Stimulated activated naive CD4-positive, alpha-beta T cell (primary cell): ENCODE measurements around the gene SEMG1.

ENCODE experiments used
- DNase-seq, 6 experiments: peaks; one replicate each; lab custom pipeline; 2025; lab: John Stamatoyannopoulos, UW

SEMG1 gene, protein sequence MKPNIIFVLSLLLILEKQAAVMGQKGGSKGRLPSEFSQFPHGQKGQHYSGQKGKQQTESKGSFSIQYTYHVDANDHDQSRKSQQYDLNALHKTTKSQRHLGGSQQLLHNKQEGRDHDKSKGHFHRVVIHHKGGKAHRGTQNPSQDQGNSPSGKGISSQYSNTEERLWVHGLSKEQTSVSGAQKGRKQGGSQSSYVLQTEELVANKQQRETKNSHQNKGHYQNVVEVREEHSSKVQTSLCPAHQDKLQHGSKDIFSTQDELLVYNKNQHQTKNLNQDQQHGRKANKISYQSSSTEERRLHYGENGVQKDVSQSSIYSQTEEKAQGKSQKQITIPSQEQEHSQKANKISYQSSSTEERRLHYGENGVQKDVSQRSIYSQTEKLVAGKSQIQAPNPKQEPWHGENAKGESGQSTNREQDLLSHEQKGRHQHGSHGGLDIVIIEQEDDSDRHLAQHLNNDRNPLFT

DNA sequence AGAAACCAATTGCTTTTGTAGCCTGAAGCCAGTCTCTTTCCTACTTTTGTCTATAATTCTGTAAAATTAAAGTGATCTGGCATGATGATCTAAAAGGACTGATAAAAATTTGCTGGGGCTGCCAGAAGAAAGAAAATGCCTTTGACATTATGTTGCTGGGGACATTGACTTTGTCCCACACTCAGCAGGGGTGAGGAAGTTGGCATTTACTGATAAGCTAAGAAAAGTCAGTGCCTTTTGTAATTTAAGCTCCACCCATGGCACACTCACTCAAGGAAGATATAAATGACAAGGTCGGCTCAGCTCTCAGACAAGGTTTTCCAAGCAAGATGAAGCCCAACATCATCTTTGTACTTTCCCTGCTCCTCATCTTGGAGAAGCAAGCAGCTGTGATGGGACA is at the start of gene SEMG1:
SEMG1 (plus strand) TSS at position 309 of the 400 bp plus-strand sequence; CDS start at position 330, 21 bp downstream.
- no peak for DNase-seq

DNA sequence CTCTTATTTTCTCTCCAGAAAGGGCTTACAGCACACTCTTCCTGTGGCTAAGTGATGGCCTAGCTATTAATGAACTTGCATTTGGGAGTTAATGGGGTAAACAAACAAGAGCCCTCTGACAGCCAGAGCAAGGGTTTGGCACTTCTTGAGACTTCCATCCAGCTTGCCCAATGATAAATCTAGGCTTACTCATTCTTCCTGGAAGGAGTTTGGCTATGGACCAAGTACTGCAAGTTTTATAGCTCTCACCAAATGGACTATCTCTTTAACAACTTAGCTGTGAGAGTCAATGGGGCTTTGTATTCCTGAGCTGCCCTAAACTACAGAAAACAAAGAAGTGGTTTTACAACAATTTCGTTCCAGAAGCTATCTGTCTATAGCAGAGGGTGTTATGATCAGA is 48.9 kb upstream of the SEMG1 start:
- no peak for DNase-seq

DNA sequence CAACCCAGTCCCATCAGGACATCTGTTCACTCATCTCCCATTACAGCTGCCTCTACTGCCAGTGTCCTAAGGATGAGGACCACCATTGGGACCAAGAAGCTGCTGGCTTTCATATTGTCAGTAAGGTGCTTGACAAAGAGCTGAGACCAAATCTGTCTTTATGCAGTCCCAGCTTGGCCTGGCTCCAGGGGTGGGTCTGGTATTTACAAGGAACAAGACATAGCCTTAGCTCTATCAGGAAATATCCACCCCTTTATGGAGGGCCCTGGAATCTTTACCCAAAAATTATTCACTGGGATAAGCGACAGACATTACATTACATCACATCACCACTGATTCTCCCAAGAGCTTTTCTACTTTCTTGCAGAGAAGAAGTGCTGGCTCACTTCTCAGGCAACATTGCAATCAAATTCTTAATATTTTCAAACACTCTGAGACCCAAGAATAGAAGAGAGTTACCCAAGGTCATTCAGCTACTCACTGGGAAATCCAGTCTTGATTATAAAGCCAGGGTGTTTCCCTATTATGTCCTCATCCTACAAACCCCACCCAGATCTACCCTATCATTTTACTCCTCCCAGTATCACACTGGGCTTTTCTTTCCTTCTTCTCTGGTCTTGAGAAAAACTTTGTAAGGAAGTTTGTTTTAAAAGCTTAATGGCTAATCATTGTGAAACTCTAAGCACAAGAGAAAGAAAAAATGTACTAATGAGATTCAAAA is 43.6 kb upstream of the SEMG1 start:
- no peak for DNase-seq

DNA sequence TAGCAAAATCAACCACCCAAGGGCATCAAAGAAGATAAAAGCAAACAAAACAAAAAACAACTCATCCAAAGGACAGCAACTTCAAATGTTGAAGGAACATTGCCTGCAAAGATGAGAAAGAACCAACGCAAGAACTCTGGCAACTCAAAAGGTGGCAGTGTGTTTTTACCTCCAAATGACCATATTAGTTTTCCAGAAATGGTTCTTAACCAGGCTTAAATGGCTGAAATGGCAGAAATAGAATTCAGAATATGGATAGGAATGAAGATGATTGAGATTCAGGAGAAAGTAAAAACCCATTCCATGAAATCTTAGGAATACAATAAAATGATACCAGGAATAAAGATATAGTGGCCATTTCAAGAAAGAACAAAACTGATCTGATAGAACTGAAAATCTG is 41.9 kb upstream of the SEMG1 start:
- no peak for DNase-seq

DNA sequence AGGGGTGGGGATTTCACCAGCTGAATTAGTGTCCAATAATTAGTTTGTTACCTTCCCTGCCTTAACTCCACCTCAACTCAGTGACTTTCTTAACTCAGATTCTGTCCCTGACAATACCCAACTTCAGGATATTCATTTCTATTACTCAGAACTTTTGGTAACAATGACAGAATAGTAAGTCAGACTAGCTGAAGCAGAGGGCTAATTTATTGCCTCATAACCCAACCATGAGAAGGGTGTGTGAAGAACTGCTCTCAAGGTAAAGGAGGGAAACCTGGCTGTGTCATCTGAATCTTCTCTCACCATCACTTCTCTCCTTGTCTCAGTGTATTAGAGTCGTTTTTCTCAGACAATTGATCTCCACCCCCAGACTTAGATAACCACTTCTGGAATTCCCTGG is 33.3 kb upstream of the SEMG1 start:
- no peak for DNase-seq

DNA sequence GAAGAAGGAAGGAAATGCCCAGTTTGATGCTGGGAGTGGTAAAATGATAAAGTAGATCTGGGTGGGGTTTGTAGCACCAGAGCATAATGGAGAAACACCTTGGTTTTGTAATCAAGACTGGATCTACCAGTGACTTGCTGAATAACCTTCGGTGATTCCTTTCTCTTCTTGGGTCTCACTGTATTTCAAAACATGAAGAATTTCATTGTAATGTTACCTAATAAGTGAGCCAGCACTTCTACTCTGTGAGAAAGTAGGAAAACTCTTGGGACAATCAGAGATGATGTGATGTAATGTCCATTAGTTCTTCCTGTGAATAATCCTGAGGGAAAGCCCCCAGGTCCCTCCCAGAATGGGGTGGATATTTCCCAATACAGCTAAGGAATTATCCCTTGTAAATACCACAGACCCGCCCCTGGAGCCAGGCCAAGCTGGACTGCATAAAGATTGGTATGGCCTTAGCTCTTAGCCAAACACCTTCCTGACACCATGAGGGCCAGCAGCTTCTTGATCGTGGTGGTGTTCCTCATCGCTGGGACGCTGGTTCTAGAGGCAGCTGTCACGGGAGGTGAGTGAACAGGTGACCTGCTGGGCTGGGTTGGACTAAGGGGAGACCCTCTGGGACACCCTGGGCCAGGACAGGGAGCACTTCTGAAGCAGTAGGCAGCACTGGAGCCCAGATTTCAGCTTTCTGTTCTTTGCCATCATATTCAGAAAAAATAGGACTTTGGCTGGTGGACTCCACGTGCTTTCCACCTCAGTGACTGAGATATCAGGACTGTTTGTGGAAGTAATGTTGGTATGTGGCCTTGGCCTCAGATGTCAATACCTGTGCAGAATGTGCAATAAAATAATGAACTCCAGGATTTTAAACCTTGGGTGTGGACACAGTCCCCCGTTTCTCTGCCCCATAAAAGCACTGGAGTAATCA is 32.1 kb upstream of the SEMG1 start, which contains the start of gene PI3:
PI3 (plus strand) TSS at position 469 of the 931 bp plus-strand sequence; CDS start at position 490, 21 bp downstream.
- no peak for DNase-seq

DNA sequence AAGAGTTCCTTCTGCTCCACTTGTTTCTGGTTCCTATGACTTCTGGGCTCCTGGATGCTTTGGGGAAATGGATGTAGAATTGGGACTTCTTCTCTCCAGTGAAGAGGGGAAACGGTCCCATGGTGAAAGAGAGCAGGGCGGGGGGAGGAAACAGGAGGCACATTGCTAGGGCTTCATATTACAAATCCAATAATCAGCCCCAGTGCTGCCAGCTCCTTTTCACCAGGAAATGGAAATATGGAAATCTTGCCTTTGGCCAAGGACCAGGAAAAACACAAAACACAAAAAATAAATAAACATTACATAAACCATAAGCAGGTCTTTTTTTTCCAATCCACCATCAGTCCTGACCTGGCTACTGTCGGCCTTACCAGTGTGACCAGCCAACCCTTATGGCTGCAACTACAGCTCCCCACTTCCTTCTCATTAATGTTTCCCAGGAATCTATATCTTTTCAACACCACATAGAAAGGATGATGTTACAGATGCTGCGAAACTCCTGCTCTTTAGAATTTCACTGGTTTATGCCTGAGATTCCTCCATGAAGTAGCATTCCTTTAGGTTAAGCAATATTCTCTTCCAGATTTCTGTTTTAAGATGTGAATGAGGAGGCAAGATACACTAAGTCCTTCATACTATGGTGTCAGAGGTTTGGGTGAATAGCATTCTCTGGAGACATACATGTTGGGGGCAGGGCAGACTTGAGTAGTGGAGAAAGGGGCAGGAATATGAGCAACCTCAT is 30.1 kb upstream of the SEMG1 start:
- no peak for DNase-seq

DNA sequence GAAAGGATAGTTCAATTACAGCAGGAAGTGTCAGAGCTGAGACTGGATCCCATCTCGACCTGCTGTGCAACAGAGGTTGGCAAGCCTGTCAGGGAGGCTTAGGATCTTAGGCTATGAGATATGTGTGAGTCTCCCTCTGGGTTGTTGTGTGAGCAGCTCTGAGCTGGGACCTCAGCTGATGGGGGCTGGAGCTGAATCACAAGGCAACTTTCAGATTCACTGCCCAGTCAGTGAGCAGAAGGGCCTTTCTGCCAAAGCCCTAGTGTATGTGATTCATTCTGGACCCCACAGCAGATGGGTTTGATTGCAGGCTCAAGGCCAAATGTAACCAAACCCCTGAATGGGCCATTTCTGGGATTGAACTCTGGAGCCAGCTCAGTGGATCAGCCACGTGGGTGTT is 27.7 kb upstream of the SEMG1 start:
- DNase-seq = no peak

DNA sequence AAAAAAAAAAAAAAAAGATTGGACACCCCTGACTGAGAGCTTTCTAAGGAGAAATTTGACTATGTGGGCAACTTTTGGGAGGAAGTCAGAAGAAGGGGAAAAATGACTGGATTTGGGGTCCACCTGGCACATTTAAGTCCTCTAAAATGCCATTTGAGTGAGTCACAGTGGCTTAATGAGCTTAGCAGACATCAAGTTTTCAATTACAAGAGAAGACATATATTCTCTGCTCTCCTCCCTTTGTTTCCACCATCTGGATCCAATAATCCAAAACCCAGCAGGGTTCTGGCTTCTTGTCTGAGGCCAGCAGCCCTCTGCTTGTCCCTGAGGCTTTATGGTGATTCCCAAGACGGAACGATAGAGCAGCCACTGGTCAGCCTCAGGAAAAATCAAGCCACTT is 25.2 kb upstream of the SEMG1 start:
- no peak for DNase-seq

DNA sequence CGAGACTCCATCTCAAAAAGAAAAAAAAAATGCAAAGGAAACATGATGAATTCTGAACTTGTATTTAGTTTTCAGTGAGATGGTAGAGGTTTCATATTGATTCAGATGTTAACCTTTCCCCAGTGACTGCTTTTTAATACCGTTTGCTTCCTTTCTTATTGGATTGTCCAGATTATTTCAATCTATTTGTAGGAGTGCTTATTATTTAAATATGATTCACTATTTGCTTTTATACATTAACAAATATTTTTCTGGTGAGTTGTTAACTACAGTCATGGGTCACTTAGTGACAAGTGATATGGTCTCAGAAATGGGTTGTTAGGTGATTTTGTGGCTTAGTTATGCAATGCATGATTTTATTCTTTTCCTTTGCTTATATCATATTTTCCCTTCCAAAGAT is 23.7 kb upstream of the SEMG1 start:
- no peak for DNase-seq

DNA sequence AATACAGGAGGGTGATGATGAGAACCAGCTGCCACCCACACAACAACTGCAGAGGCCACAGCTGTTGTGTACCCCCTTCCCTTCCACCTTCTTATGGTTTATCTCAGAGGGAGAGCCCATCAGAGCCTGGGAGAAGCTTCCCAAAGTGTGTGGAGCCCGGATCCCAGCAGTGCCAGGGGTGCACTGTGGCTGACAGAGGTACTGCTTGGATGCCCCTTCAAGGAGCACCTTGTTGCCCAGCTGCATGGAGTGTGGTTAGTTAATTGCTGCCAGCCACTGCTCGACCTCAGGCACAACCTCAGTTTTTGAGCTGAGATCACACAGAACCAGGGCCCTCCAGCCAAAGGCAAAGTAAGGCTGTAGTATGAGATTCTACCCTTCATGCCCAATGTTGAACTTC is 19.1 kb upstream of the SEMG1 start:
- DNase-seq = no peak

DNA sequence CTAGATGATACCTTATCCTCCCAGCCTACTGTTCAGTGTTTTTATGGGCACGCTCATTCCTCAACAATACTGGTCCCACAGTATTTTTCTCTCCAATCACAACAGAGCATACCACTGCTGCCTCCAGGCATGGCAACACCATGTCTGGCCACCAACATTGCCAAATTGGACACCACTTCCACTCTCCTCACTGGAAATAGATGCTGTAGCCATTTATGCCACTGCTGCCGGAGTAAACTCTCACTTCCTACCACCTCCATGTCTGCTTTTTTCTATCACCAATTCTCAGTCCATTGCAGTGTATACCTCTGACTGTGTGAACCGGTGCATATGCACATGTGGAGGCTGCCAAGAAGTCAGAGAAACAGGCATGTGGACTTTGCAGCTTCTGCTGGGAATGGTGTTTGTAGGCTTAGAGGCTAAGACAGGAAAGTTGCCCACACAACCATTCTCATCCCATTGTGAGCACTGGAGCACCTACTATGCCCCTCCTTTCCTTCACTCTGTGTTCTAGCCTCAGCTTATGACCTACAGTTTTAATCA is 17.7 kb upstream of the SEMG1 start:
- DNase-seq = no peak

DNA sequence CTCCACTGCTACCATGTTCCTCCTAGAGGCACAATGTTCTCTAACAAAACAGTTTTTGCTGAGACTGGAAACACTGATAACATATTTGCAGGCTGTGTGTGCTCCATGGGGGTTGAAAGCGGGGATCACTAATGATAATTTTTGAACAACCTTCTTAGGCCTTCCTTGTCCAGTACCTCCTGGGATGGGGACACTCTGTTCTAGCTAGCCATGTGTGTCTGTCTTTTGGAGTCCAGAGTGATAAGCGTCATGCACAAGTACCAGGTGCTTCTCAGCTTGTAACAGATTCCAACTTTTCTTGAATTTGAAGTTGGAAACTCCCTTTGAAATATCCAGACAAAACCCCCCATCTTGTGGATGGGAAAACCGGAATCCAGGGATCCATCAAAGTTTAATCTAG is 17.0 kb upstream of the SEMG1 start:
- DNase-seq = no peak

DNA sequence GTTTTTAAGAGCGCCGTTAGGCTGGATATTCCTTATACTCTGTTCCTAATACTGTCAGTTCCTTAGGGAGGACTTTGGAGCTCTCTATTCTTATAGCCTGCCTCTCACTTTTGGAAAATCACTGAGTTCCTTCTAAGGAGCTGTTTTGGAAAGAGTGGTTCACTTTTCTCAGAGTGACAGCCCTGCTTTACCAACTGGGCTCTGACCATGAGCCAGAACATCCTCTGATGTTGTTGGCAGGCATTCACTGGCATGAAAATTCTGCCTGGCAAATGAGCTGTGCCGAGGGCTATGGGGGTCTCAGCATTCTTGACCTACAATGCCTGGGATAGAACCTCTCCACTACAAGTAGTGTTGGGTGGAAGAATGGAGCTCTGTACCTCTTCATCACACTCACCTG is 14.9 kb upstream of the SEMG1 start:
- no peak for DNase-seq

DNA sequence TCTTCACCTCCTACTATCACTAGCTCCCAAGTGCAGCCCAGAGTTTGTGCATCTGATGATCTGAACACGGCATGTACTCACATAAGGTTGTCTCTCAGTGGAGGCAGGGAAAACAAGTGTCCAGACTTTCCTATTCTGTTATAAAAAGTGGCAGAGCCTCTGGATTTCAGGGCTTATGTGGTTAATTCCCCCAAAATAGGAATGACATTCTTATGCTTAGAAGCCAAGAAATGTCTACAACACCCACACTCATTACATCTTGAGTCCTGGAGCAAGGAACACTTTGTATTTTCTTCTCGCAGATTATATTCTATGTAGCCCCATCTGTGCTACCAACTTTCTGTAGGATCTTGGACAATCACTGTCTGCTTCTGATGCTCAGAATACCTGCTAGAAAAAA is 13.5 kb upstream of the SEMG1 start:
- DNase-seq = no peak

DNA sequence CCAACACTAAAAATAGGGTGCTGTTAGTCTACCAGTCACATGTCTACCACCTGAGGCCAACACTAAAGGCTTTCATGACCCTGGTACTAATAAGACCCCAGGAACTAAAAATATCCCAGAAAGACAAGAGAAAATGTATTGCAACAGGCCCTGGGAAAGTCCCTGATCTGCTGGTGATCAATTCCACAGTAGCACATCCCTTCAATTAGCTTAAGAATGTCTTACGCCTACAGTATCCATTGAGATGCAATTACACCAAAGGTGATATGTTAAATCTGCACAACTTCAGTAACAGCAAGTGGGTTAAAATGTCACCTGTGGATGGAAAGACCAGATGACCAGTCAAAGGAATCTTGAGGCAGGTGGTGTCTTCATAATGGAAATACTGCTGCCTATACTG is 3.1 kb downstream of the SEMG1 start:
- no peak for DNase-seq

DNA sequence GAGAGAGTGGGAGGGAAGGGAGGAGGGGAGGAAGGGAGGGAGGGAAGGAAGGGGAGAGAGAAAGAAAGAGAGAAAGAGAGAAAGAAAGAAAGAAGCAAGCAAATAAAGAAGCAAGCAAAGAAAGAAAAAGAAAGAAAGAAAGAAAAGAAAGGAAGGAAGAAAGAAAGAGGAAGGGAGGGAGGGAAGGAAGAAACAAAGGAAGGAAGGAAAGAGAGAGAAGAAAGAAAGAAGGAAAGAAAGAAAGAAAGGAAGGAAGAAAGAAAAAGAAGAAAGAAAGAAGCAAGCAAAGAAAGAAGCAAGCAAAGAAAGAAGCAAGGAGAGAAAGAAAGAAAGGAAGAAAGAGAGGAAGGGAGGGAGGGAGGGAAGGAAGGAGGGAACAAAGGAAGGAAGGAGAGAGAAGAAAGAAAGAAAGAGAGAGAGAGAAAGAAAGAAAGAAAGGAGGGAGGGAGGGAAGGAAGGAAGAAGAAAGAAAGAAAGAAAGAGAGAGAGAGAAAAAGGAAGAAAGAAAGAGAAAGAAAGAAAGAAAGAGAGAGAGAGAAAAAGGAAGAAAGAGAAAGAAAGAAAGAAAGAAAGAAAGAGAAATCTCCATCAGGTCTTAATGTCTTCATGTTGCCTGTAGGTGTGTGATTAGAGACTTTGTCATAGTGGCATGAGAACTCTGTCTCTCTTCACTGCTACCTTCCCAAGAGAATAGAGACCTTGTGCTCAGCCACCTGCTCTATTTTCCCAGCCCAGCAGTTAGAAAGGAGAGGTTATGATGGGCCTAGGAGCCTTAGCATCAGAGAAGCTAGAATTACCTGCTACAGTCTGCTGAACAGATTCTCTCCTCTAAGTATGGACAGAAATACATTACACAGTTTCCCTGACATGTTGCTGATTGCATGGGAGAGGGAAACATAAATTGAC is 5.0 kb downstream of the SEMG1 start:
- DNase-seq = no peak

DNA sequence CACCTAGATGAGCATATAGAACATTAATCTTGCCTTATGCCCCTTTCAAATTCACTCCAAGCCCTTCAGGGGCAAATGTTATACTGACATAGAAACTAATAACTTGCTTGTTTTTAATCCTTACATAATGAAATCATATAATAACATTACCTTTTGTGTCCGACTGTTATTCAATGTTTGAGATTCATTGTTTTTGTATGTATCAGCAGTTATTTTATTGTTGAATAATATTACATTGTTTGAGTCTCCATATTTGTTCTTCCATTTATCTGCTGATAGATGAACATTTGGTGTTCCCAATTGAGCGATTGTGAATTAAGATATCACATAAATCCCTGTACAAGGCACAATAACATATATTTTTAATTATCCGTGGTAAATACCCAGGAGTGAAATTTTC is 6.0 kb downstream of the SEMG1 start:
- no peak for DNase-seq

DNA sequence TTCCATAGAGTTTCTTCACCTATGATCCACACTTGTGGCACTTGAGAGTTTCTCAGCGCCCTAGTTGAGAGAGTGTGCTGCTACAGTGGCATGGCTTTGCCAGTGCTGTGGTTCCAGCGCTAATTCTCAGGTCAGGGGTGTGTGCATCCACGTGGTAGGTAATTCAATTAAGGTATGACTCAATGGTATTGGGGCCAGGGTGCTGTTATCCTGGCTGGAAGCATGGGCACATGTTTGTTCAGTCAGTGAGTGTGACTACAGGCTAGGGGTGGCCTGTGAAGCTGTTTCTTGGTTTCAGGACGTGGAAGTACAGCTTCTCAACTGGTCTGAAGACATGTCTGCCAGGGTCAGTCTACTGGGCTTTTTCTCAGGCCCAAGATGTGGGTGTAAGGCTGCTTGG is 11.3 kb downstream of the SEMG1 start:
- no peak for DNase-seq

DNA sequence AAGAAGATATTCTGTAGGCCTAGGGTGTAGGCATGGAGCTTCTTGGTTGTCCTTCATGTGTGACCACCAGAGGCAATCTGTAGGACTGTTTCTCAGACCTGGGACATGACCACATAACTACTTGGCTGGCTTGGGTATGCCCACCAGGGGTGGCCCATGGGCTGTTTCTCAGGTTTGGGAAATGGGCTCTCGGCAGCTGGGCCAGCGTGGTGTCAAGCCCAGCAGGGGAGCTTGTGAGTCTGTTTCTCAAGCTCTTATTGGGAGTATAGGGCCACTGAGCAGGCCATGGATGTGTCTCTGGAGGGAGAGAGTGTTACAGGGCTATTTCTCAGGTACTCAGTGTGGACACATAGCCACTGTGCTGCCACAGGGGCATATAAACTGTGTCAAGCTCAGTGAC is 11.8 kb downstream of the SEMG1 start:
- no peak for DNase-seq
